Measurements from ENCODE around the gene OCEL1.

GRCh38 chr19:17254636-17255035 lies 28.6 kb downstream of the OCEL1 start:
- TF ChIP-seq CTCF (conservative IDR thresholded peaks at IDR 0.05; ENCODE audit: low read length), result no peak
- no peak for TF ChIP-seq EZH2phosphoT487 (IDR thresholded peaks at IDR 0.05; ENCODE audit: borderline replicate concordance, low read depth, low read length)

All from OCI-LY7 (cell line).